ENCODE data around the gene DYNLT4. TPM values are rescaled to one million over a fixed set of nuclear protein-coding genes. Genes with fewer than 3 reads are reported as not detected.
A peak's percentile ranks its signal among the peaks of the same experiment; 100 is the strongest.

DYNLT4 gene
- total and polyA plus RNA-seq, 2 of the 13 experiments (the other 11 are each of a cell fraction or from before 2014, with no cell fraction given), result 0.77 TPM; not detected in 1

DNA sequence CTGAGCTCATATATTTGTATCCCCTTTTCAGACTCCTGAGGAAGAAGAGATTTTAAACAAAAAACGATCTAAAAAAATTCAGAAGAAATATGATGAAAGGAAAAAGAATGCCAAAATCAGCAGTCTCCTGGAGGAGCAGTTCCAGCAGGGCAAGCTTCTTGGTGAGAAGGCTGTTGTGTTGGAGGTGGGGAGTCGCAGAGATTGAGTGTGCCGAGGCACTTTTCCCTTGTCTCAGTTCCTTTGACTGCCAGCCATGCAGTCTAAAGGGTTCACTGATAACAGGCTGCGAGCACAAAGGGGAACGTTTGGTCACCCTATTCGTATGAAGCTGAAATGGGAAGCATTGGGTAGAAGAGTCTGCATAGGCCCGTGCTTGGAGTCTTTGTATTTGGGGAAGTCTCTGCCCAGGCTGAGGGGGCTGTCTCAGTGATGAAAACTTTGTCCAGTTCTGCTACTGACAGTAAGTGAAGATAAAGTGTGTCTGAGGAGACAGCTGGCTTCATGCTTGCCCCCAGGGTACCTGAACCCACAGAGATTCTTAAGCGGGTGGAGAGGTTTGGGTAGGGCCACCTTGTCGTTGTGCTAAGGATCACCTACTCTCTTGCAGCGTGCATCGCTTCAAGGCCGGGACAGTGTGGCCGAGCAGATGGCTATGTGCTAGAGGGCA is 29.0 kb downstream of the DYNLT4 start (continued):
- TF ChIP-seq, protein P1, sequence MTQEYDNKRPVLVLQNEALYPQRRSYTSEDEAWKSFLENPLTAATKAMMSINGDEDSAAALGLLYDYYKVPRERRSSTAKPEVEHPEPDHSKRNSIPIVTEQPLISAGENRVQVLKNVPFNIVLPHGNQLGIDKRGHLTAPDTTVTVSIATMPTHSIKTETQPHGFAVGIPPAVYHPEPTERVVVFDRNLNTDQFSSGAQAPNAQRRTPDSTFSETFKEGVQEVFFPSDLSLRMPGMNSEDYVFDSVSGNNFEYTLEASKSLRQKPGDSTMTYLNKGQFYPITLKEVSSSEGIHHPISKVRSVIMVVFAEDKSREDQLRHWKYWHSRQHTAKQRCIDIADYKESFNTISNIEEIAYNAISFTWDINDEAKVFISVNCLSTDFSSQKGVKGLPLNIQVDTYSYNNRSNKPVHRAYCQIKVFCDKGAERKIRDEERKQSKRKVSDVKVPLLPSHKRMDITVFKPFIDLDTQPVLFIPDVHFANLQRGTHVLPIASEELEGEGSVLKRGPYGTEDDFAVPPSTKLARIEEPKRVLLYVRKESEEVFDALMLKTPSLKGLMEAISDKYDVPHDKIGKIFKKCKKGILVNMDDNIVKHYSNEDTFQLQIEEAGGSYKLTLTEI (CRISPR knock-in tag; conservative IDR thresholded peaks at IDR 0.05), result no peak
- TF ChIP-seq KAT8 (CRISPR knock-in tag; IDR thresholded peaks at IDR 0.05) (no peak), ELF1 (CRISPR knock-in tag; IDR thresholded peaks at IDR 0.05) (no peak), ZNF644 (CRISPR knock-in tag; IDR thresholded peaks at IDR 0.05; ENCODE audit: low read depth) (no peak)

DNA sequence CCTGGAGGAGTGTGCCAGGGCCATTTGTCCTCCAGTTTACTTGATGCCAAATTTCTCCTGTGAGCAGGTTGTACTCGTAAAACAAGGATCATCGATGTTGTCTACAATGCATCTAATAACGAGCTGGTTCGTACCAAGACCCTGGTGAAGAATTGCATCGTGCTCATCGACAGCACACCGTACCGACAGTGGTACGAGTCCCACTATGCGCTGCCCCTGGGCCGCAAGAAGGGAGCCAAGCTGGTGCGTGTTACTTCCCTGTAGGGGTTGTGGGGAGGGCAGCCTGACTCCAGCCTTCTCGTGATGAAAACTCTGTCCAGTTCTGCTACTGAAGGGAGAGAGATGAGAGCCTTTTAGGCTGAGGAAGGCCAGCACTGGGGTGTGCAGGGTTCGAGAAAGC is 29.6 kb downstream of the DYNLT4 start:
- H3K36me3 ChIP-seq (replicated peaks in 1 of 2; ENCODE audit: control insufficient read depth in 1 of 2, insufficient read depth in 2 of 2, low read length in 2 of 2), result peaks cover 12 to 24% of the 10 kb centered on the region in 2 experiments
- no peak for TF ChIP-seq ZBTB7B (CRISPR knock-in tag; IDR thresholded peaks at IDR 0.05)
- 0 out of 2 replicates have a peak, but pooled peaks have one; percentile 25 for TF ChIP-seq POLR2AphosphoS5 (IDR thresholded peaks at IDR 0.05; ENCODE audit: low read depth, low read length)
- TF ChIP-seq MTA1 (CRISPR knock-in tag; IDR thresholded peaks at IDR 0.05; ENCODE audit: borderline replicate concordance), result 0 out of 2 replicates have a peak, but pooled peaks have one; percentile 15
- TF ChIP-seq PRPF4 (IDR thresholded peaks at IDR 0.05; ENCODE audit: low read depth, low read length, poor library complexity, severe bottlenecking), result peak; percentile 30
- no peak for ATAC-seq
- in situ Hi-C loops (cut with HindIII; ENCODE audit: extremely low pct_ligation_motif_present, low pct_unique_long_range_greater_than_20kb) (no loop called here), intact Hi-C loops (cut with micrococcal nuclease; ENCODE audit: unreplicated experiment) (no loop called here)
- BruUV-seq (replicated peaks), result no TSS peak
- no peak for DNase-seq (ENCODE audit: low spot score)
- peaks cover 35% of the 10 kb centered on the region for H3K79me2 ChIP-seq (ENCODE audit: insufficient read depth, low read length)
- peaks cover 30% of the 10 kb centered on the region for H3K4me1 ChIP-seq (ENCODE audit: insufficient read depth, low read length)
- ChIA-PET POLR2A (interaction anchor here (0.9 to 4.0 kb wide), 6 partner anchors 11 to 47 kb away, joined by 3 to 21 read pairs (median 6); partner anchors contain the start of genes BTBD19, DYNLT4, PLK3 and RNU5D-1), CTCF (ENCODE audit: low intra/inter-chr PET ratio, low total read pairs) (no interaction called here)
- H3K27ac ChIP-seq (ENCODE audit: extremely low read length, insufficient read depth, low read length), result peak overlapping the region; percentile 81
- no peaks in the 10 kb centered on the region; a peak in 1 of 5 replicates for H3K27me3 ChIP-seq (ENCODE audit: control insufficient read depth in 1 of 2, insufficient read depth in 2 of 2, low read length in 2 of 2)
- H4K20me1 ChIP-seq (ENCODE audit: insufficient read depth, low read length), result peaks cover 36% of the 10 kb centered on the region
- no peaks in the 10 kb centered on the region for H3K9me3 ChIP-seq (ENCODE audit: low read length)
- no peak overlapping the region for H2AFZ ChIP-seq (ENCODE audit: low read length)
- H3K4me3 ChIP-seq (replicated peaks in 1 of 3; ENCODE audit: insufficient read depth in 1 of 3, low read depth in 2 of 3, low read length in 3 of 3), result peak overlapping the region; percentile 84 to 97 (median 96); a peak in 4 of 6 replicates
- 93% methylated on average over 13 of the region's 14 CpGs for WGBS (ENCODE audit: low lambda C conversion rate)
- H3K4me2 ChIP-seq (ENCODE audit: low read depth, low read length), result peak overlapping the region; percentile 95
- no peak for FAIRE-seq
- peak overlapping the region; percentile 91 for H3K9ac ChIP-seq (ENCODE audit: insufficient read depth, low read depth, low read length)
